ENCODE data around the gene TNC.

GRCh38 chr9:114995681-114996221 lies 122.2 kb downstream of the TNC start:
- TF ChIP-seq CTCF (IDR thresholded peaks at IDR 0.05; ENCODE audit: insufficient read depth, low read length, poor library complexity, severe bottlenecking) (no peak), EZH2phosphoT487 (conservative IDR thresholded peaks at IDR 0.05; ENCODE audit: low read length) (no peak)

Data from SU-DHL-6 (cell line).